ENCODE results near the gene MAPK8IP1. TPM values are rescaled to one million over a fixed set of nuclear protein-coding genes. Genes with fewer than 3 reads are reported as not detected.

MAPK8IP1 gene
- polyA plus RNA-seq, 1 experiment = 8.7 TPM

DNA sequence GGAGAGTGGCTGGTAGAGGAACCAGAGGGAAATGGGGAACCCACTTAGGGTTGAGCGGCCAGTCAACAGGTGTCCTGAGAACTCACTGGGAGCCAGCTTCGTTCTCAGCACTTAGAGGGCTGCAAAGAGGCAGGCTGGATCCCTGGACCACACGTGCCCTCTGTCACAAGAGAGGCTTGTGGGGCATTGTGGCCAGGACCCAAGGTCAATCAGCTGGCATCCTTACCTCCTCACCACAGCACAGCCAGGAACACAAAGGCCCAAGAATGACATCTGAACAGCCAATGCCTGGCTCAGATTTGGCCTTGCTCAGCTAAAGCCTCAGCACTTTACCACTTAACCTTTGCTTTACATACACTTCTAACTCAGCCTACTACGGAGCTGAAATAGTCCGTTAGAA, 7.4 kb downstream of the MAPK8IP1 start:
- ChIA-PET POLR2A (no interaction called here), CTCF (no interaction called here)
- H3K4me3 ChIP-seq (ENCODE audit: low read depth, low read length) = no peak overlapping the region
- TF ChIP-seq, protein P1, sequence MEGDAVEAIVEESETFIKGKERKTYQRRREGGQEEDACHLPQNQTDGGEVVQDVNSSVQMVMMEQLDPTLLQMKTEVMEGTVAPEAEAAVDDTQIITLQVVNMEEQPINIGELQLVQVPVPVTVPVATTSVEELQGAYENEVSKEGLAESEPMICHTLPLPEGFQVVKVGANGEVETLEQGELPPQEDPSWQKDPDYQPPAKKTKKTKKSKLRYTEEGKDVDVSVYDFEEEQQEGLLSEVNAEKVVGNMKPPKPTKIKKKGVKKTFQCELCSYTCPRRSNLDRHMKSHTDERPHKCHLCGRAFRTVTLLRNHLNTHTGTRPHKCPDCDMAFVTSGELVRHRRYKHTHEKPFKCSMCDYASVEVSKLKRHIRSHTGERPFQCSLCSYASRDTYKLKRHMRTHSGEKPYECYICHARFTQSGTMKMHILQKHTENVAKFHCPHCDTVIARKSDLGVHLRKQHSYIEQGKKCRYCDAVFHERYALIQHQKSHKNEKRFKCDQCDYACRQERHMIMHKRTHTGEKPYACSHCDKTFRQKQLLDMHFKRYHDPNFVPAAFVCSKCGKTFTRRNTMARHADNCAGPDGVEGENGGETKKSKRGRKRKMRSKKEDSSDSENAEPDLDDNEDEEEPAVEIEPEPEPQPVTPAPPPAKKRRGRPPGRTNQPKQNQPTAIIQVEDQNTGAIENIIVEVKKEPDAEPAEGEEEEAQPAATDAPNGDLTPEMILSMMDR (IDR thresholded peaks at IDR 0.05; ENCODE audit: insufficient read depth, low read depth, low read length) = no peak
- DNase-seq (ENCODE audit: low read depth) = no peak
- peaks cover 3% of the 10 kb centered on the region for H3K27me3 ChIP-seq (ENCODE audit: control insufficient read depth, insufficient read depth, low read length)
- H3K36me3 ChIP-seq (ENCODE audit: control insufficient read depth, insufficient read depth, low read length) = no peaks in the 10 kb centered on the region

DNA sequence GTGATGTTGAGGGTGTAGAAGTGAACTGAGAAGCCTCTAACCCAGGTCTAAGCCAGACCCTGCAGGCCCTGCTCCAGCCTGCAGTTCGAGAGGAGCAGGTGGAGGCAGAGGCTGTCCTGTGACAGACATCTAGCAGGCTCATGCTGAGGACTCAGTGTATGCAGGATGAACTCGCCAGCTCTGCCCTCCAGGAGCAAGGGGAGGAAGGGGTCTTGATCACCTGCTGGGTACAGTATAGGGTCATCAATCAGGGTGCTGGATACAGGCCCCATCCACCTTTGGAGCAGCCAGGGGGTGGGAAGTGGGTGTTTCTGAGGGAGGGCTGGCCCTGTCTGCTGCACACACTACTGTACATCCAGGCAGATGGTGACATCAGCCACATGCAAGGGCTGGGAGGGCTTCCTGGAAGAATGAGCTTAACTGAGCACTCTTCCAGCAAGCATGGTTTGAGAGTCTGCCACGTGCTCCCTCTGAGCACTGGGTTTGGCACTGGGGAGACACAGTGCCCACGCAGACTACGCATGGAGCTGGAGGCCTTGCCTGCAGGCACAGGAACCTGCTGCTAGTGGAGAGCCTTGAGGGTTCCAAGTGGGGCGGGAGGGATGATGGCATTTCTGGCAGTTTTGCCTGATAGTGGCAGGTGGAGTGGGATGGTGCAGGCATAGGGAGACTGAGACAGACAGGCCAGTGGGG, 9.2 kb downstream of the MAPK8IP1 start:
- Histone ChIP-seq H3K27me3 (ENCODE audit: control insufficient read depth, insufficient read depth, low read length) (peaks cover 3% of the 10 kb centered on the region), H3K4me3 (ENCODE audit: low read depth, low read length) (no peak overlapping the region), H3K36me3 (ENCODE audit: control insufficient read depth, insufficient read depth, low read length) (no peaks in the 10 kb centered on the region)
- ChIA-PET POLR2A (no interaction called here), CTCF (no interaction called here)
- TF ChIP-seq, protein P1 (IDR thresholded peaks at IDR 0.05; ENCODE audit: insufficient read depth, low read depth, low read length) = no peak
- no peak for DNase-seq (ENCODE audit: low read depth)

DNA sequence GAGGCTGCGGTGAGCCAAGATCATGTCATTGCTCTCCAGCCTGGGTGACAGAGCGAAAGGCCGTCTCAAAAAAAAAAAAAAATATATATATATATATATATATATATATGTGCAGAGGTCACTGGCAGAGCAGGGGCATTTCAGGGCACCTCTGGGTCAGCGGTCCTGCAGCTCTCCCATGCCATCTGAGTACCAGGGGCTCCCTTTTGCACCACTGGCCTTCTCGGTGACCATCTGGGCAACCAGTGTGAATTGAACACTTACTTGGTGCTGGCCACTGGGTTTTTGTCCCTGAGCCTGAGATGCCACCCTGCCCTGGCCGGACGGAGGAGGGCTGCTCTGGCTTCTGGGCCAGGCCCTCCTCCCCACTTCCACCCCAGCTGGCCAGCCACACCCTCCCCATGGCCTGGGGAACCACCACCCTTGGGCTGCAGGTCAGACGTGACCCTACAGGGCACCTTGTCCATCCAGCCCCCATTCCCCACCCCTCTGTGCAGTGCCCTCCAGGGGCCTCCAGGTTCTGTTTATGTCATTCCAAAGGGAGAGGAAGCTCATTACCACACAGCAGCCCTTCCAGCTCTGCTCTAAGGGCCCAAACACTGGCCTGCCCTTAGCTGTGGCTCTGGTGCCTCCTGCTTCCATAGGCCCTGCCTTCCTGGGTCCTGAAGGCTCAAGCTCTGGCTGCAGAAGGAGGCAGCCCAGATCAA, 10.3 kb downstream of the MAPK8IP1 start:
- Histone ChIP-seq H3K27me3 (ENCODE audit: control insufficient read depth, insufficient read depth, low read length) (peaks cover 3% of the 10 kb centered on the region), H3K4me3 (ENCODE audit: low read depth, low read length) (no peak overlapping the region), H3K36me3 (ENCODE audit: control insufficient read depth, insufficient read depth, low read length) (no peaks in the 10 kb centered on the region)
- no peak for DNase-seq (ENCODE audit: low read depth)
- CTCF ChIA-PET = interaction anchor here (0.9 kb wide), 1 partner anchor 24 kb away, joined by 4 read pairs; no protein-coding TSS in a partner anchor
- POLR2A ChIA-PET = no interaction called here
- TF ChIP-seq, protein P1 (IDR thresholded peaks at IDR 0.05; ENCODE audit: insufficient read depth, low read depth, low read length) = no peak

DNA sequence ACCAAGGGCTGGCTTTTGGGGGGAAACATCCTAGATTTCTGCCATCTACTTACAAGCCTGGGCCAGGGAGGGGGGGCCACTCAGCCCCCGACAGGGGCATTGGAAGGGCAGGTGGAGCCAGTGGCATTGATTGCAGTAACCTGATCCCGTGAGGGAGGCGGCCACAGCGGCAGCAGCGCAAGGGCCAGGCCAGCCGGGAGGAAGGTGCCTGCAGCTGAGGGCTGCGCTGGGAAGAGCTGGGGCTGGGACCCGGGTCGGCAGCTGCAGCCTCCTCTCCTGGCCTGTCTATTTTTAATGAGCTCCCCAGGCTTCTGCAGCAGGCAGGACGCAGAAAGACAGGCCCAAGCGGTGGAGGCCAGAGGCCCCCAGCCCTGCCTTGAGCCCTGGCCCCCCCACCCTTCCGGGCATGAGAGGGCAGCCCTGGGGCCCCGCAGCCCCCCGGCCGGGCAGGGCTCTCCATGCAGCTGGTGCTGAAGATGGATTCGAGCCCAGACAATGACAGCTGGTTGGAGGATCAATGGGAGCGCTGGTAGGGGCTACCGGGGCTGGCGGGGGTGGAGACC, 11.1 kb downstream of the MAPK8IP1 start:
- no peak overlapping the region for H3K4me3 ChIP-seq (ENCODE audit: low read depth, low read length)
- H3K27me3 ChIP-seq (ENCODE audit: control insufficient read depth, insufficient read depth, low read length) = peaks cover 3% of the 10 kb centered on the region
- POLR2A ChIA-PET = no interaction called here
- H3K36me3 ChIP-seq (ENCODE audit: control insufficient read depth, insufficient read depth, low read length) = no peaks in the 10 kb centered on the region
- TF ChIP-seq, protein P1 (IDR thresholded peaks at IDR 0.05; ENCODE audit: insufficient read depth, low read depth, low read length) = no peak
- DNase-seq (ENCODE audit: low read depth) = no peak
- CTCF ChIA-PET = interaction anchor here (0.9 kb wide), 1 partner anchor 24 kb away, joined by 4 read pairs; no protein-coding TSS in a partner anchor

DNA sequence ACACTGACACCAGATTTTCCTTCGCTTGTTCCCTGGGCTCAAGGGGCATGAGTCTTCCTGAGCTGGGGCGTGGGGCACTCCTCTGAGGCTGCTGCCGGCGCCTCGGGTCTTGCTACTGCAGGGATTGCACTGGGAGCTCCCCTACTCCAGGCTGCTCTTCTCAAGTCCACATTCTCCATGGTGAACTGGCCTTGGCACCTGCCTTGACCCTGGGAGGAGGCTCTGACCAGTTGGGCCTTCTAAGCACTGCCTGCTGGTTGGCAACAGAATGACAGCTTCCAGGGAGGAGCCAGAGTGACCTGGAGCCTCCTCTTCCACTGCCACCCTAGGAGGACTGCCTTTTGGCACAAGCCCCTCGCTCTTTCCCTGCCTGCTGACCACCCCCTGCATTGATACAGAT, 12.1 kb downstream of the MAPK8IP1 start:
- Histone ChIP-seq H3K27me3 (ENCODE audit: control insufficient read depth, insufficient read depth, low read length) (peaks cover 3% of the 10 kb centered on the region), H3K36me3 (ENCODE audit: control insufficient read depth, insufficient read depth, low read length) (no peaks in the 10 kb centered on the region; the same call in 1 of the 2 replicates), H3K4me3 (ENCODE audit: low read depth, low read length) (no peak overlapping the region)
- TF ChIP-seq, protein P1 (IDR thresholded peaks at IDR 0.05; ENCODE audit: insufficient read depth, low read depth, low read length) = no peak
- ChIA-PET POLR2A (no interaction called here), CTCF (interaction anchor here (1.2 to 1.3 kb wide), 2 partner anchors 9 to 40 kb away, joined by 3 read pairs; no protein-coding TSS in a partner anchor)
- no peak for DNase-seq (ENCODE audit: low read depth)
